ENCODE results near the gene LIPE. TPM values are rescaled to one million over a fixed set of nuclear protein-coding genes. Genes with fewer than 3 reads are reported as not detected.

Gene LIPE
- total RNA-seq, 4 donors from 2014 or later = 33.9 to 82.6 (median 51.5) TPM

DNA sequence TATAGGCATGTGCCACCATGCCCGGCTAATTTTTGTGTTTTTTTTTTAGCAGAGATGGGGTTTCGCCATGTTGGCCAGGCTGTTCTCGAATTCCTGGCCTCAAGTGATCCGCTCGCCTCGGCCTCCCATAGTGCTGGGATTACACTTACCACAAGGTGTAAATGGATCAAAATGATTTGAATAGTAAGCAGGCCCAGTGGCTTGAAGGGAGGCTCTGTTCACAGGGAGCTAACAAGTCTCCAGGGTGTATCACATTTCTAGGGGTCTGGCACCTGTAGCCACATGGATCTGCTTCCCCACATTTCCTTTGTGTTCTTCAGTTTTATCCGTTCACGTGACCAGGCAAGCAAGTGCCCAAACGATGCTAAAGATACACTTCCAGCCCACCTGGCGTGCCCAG, 23.6 kb downstream of the LIPE start:
- Histone ChIP-seq H3K4me1 (peaks cover 18% of the 10 kb centered on the region), H3K36me3 (peaks cover 4% of the 10 kb centered on the region), H3K27me3 (no peaks in the 10 kb centered on the region), H3K27ac (no peak overlapping the region), H3K4me3 (no peak overlapping the region), H3K9me3 (no peaks in the 10 kb centered on the region)
- 95% methylated on average over 10 of the region's 10 CpGs for WGBS
- TF ChIP-seq POLR2A (IDR thresholded peaks at IDR 0.05) (no peak), EP300 (IDR thresholded peaks at IDR 0.05) (no peak), POLR2AphosphoS5 (IDR thresholded peaks at IDR 0.05) (no peak)
- TF ChIP-seq, protein P1, sequence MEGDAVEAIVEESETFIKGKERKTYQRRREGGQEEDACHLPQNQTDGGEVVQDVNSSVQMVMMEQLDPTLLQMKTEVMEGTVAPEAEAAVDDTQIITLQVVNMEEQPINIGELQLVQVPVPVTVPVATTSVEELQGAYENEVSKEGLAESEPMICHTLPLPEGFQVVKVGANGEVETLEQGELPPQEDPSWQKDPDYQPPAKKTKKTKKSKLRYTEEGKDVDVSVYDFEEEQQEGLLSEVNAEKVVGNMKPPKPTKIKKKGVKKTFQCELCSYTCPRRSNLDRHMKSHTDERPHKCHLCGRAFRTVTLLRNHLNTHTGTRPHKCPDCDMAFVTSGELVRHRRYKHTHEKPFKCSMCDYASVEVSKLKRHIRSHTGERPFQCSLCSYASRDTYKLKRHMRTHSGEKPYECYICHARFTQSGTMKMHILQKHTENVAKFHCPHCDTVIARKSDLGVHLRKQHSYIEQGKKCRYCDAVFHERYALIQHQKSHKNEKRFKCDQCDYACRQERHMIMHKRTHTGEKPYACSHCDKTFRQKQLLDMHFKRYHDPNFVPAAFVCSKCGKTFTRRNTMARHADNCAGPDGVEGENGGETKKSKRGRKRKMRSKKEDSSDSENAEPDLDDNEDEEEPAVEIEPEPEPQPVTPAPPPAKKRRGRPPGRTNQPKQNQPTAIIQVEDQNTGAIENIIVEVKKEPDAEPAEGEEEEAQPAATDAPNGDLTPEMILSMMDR (IDR thresholded peaks at IDR 0.05) = no peak
- DNase-seq (ENCODE audit: low spot score in 2 of 2) = no peak

DNA sequence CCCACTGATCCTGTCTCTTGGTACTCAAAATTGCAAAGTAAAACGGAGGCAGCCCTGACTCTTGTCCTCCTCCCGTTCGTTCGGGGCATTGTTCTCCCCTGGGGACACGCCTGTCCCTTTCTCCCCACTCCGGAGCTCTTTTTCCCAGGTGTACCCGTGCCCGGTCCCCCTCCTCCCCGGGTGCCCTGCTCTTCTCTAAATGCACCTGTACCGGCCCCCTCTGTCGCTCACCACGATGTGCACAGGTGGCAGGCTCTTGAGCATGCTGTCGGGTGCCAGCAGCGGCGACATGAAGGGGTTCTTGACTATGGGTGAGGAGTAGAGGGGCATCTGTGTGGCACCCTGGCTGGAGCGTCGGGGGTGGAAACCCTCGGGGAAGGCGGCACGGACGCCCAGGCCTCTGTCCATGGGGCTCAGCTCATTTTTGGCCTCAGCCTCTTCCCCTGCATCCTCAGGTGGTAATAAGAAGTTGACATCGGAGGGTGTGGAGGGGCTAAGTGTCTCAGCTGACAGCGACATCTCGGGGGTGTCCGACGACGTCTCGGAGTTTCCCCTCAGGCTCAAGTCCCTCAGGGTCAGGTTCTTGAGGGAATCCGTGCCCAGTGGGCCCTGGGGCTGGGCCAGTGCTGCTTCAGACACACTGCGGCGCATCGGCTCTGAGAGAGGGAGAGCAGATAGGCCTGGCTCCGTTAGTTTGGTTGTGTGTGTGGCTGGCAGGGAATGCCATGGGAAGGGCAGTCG, 24.6 kb downstream of the LIPE start:
- Histone ChIP-seq H3K9me3 (no peaks in the 10 kb centered on the region), H3K36me3 (no peaks in the 10 kb centered on the region), H3K4me3 (peak overlapping the region; percentile 68), H3K27ac (no peak overlapping the region), H3K27me3 (no peaks in the 10 kb centered on the region), H3K4me1 (peaks cover 24% of the 10 kb centered on the region)
- DNase-seq (ENCODE audit: low spot score in 2 of 2) = no peak
- TF ChIP-seq POLR2AphosphoS5 (IDR thresholded peaks at IDR 0.05) (no peak), EP300 (IDR thresholded peaks at IDR 0.05) (no peak), POLR2A (IDR thresholded peaks at IDR 0.05) (no peak)
- TF ChIP-seq, protein P1 (IDR thresholded peaks at IDR 0.05) = no peak
- 55% methylated on average over 18 of the region's 34 CpGs for WGBS

DNA sequence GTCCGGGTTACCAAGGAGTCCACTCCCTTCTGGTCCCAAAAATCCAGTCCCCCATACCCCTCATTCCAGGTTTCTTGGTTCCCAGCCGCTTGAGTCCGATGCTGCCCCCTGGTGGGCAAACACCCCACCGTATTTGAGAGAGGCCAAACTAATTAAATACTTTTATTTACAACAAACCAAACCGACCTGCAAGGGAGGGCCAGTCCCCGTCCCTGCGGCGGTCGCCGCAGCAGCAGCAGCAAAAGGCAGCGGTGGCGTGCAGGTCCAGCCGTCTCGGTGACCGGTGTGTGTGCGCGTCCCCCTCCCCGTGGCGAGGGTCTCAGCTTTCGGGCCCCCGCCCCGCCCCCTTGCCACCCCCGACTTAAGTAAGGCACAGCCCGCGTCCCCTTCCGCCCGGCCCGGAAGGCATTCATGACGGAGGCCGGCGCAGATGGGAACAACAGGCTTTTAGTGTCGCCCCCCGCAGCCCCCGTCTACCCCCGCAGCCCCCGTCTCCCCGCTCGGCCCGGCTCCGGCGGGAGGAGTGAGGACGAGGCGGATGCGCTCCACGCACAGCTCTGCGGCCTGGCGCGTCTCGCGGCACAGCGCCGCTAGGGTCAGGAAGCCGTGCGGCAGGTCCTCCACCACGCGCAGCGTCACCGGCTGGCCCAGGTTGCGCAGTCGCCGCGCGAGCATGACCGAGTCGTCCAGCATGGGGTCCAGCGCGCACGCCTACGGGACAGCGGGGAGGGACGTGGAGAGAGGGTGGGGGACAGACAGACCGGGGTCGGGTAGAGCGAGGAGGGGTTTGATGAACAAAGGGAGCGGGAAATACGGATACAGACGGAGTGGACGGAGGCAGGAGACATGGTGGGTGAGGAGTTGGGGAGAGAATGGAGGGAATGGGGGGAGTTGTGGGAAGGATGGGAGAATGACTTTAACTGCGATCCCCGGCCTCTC, 25.6 kb downstream of the LIPE start:
- Histone ChIP-seq H3K4me1 (peaks cover 30% of the 10 kb centered on the region), H3K27me3 (no peaks in the 10 kb centered on the region), H3K27ac (peak overlapping the region; percentile 23), H3K4me3 (peak overlapping the region; percentile 68), H3K36me3 (no peaks in the 10 kb centered on the region), H3K9me3 (no peaks in the 10 kb centered on the region)
- WGBS = under 1% methylated on average over 46 of the region's 80 CpGs
- peak; percentile 89 to 91 for DNase-seq (ENCODE audit: low spot score in 2 of 2)
- TF ChIP-seq, protein P1 (IDR thresholded peaks at IDR 0.05) = peak; percentile 69 to 71
- TF ChIP-seq POLR2A (IDR thresholded peaks at IDR 0.05) = no peak

DNA sequence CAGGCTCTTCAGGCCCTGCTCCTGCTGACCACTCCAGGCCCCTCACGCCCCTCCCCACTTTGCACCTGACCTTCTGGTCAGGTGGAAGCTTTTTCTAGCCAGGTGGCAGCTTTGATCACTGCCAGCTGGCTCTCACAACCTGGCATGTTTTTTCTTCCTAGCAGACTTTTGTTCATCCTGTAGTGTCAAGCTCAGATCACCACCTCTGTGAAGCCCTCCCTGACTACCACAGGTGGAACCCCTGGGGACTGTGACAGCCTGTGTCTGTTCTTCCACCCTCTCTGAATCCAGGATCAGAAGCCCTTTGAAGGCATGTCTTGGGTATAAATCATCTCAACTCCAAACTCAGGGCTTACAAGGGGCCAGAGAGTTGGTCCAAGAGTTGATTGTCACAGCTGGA, 26.8 kb downstream of the LIPE start:
- Histone ChIP-seq H3K4me1 (peaks cover 30% of the 10 kb centered on the region), H3K36me3 (no peaks in the 10 kb centered on the region), H3K9me3 (no peaks in the 10 kb centered on the region), H3K27ac (no peak overlapping the region), H3K4me3 (no peak overlapping the region), H3K27me3 (no peaks in the 10 kb centered on the region)
- DNase-seq (ENCODE audit: low spot score in 2 of 2) = no peak
- WGBS = 93% methylated on average over 1 of the region's 1 CpG
- TF ChIP-seq POLR2A (IDR thresholded peaks at IDR 0.05) (no peak), POLR2AphosphoS5 (IDR thresholded peaks at IDR 0.05) (no peak)
- TF ChIP-seq, protein P1 (IDR thresholded peaks at IDR 0.05) = no peak
